ENCODE results near the gene E2F3.

Gene E2F3

DNA sequence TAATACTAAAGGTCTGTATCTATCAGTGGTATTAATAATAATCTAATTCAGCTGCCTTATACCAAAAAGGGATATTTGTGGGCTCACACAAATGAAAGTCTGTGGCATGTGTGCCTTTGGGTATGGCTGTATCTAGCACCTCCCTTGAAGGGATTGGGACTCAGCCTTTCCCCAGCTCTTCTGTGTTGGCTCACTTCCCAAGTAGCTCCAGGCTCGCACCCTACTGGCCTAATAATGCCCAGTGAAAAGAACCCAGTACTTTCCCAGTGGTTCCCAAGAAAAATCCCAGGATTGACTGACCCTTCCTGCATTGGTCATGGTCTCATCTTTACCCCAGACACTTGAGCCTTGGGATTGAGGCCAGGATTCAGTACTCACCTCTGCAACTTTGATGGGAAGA lies 71.8 kb downstream of the E2F3 start:
- TF ChIP-seq ZNF70 (CRISPR knock-in tag; IDR thresholded peaks at IDR 0.05) (no peak), TCF4 (CRISPR knock-in tag; IDR thresholded peaks at IDR 0.05; ENCODE audit: borderline replicate concordance) (no peak), ZNF8 (CRISPR knock-in tag; IDR thresholded peaks at IDR 0.05) (no peak), SNAI2 (CRISPR knock-in tag; IDR thresholded peaks at IDR 0.05) (no peak), ZC3H10 (CRISPR knock-in tag; IDR thresholded peaks at IDR 0.05) (no peak), OSR1 (CRISPR knock-in tag; IDR thresholded peaks at IDR 0.05) (no peak), RARB (CRISPR knock-in tag; IDR thresholded peaks at IDR 0.05) (no peak), ZFP30 (CRISPR knock-in tag; IDR thresholded peaks at IDR 0.05) (no peak), TOX (CRISPR knock-in tag; IDR thresholded peaks at IDR 0.05; ENCODE audit: borderline replicate concordance) (no peak), ZFP3 (CRISPR knock-in tag; IDR thresholded peaks at IDR 0.05) (no peak)
- TF ChIP-seq, protein P1, sequence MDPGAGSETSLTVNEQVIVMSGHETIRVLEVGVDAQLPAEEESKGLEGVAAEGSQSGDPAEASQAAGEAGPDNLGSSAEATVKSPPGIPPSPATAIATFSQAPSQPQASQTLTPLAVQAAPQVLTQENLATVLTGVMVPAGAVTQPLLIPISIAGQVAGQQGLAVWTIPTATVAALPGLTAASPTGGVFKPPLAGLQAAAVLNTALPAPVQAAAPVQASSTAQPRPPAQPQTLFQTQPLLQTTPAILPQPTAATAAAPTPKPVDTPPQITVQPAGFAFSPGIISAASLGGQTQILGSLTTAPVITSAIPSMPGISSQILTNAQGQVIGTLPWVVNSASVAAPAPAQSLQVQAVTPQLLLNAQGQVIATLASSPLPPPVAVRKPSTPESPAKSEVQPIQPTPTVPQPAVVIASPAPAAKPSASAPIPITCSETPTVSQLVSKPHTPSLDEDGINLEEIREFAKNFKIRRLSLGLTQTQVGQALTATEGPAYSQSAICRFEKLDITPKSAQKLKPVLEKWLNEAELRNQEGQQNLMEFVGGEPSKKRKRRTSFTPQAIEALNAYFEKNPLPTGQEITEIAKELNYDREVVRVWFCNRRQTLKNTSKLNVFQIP (CRISPR knock-in tag; IDR thresholded peaks at IDR 0.05; ENCODE audit: borderline replicate concordance, low read depth): no peak
- TF ChIP-seq, protein P2, sequence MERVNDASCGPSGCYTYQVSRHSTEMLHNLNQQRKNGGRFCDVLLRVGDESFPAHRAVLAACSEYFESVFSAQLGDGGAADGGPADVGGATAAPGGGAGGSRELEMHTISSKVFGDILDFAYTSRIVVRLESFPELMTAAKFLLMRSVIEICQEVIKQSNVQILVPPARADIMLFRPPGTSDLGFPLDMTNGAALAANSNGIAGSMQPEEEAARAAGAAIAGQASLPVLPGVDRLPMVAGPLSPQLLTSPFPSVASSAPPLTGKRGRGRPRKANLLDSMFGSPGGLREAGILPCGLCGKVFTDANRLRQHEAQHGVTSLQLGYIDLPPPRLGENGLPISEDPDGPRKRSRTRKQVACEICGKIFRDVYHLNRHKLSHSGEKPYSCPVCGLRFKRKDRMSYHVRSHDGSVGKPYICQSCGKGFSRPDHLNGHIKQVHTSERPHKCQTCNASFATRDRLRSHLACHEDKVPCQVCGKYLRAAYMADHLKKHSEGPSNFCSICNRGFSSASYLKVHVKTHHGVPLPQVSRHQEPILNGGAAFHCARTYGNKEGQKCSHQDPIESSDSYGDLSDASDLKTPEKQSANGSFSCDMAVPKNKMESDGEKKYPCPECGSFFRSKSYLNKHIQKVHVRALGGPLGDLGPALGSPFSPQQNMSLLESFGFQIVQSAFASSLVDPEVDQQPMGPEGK (CRISPR knock-in tag; IDR thresholded peaks at IDR 0.05; ENCODE audit: borderline replicate concordance): no peak
- ATAC-seq: no peak

DNA sequence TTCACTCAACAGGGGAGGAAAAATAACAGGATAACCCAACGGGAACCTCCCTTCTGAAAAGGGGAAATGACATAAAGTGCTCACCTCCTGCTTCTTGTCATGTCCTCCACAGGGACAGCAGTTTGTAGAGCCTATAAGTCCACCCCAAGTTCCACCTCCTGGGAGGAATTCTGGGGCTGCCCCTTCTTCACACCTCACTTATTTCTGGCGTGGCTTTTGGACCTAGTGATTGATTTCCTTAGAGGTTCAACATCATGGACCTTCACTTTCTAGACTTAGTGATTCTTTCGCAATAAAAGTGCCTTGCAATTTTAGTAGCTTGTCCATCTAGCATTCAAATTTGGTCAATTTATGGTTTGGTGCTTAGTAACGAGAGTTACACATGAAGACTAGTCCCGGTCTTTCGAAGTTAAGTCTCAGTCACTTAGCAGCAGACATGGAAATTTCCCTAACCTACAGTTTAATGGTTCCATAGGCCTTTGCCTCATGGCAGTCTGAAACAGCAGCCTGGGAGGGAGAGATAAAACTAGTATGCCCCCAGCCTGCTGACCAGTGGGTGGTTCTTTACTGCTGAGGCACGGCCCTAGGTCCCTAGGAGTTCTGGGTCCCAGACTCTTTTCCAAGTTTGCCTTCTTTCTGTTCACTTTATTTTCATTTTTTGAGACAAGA lies 73.3 kb downstream of the E2F3 start:
- TF ChIP-seq OSR1 (CRISPR knock-in tag; IDR thresholded peaks at IDR 0.05) (no peak), ZNF70 (CRISPR knock-in tag; IDR thresholded peaks at IDR 0.05) (no peak), RARB (CRISPR knock-in tag; IDR thresholded peaks at IDR 0.05) (no peak), PPARA (CRISPR knock-in tag; IDR thresholded peaks at IDR 0.05; ENCODE audit: borderline replicate concordance) (no peak), CSDC2 (CRISPR knock-in tag; IDR thresholded peaks at IDR 0.05) (no peak), ZC3H10 (CRISPR knock-in tag; IDR thresholded peaks at IDR 0.05) (no peak), ARNTL (CRISPR knock-in tag; IDR thresholded peaks at IDR 0.05; ENCODE audit: borderline replicate concordance, low read depth) (no peak), BACH2 (CRISPR knock-in tag; IDR thresholded peaks at IDR 0.05; ENCODE audit: borderline replicate concordance) (no peak), ISL1 (CRISPR knock-in tag; IDR thresholded peaks at IDR 0.05) (no peak), ZNF565 (CRISPR knock-in tag; conservative IDR thresholded peaks at IDR 0.05; ENCODE audit: low read depth) (no peak)
- TF ChIP-seq, protein P2 (CRISPR knock-in tag; IDR thresholded peaks at IDR 0.05; ENCODE audit: borderline replicate concordance): no peak
- TF ChIP-seq, protein P3, sequence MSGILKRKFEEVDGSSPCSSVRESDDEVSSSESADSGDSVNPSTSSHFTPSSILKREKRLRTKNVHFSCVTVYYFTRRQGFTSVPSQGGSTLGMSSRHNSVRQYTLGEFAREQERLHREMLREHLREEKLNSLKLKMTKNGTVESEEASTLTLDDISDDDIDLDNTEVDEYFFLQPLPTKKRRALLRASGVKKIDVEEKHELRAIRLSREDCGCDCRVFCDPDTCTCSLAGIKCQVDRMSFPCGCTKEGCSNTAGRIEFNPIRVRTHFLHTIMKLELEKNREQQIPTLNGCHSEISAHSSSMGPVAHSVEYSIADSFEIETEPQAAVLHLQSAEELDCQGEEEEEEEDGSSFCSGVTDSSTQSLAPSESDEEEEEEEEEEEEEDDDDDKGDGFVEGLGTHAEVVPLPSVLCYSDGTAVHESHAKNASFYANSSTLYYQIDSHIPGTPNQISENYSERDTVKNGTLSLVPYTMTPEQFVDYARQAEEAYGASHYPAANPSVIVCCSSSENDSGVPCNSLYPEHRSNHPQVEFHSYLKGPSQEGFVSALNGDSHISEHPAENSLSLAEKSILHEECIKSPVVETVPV (CRISPR knock-in tag; IDR thresholded peaks at IDR 0.05): no peak
- TF ChIP-seq, protein P1 (CRISPR knock-in tag; IDR thresholded peaks at IDR 0.05; ENCODE audit: borderline replicate concordance, low read depth): no peak
- ATAC-seq: no peak

DNA sequence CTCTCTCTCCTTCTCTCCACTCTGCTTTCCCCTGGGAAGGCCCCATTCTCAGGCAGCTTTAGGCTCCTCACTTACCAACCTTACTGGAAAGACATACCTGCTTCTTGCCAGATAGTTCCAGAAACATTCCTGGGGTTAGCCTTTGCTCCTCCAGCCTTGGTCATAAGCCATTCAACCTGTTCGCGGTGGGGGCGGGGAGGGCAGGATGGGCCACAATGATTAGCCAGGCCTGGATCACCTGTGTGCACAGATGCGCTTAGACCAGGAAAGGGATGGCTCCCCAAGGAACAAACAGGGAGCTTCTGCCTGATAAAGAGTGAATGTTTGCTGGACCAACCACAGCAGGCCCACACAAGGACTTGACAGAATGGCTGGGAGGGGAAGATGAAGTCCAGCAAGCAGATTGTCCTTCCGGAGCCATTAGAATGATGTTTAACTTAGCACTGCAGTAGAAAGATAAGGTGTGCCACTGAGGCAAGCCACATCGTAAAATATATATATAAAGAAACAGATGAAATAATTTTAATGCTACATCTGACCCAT lies 74.9 kb downstream of the E2F3 start:
- TF ChIP-seq ARNTL (CRISPR knock-in tag; IDR thresholded peaks at IDR 0.05; ENCODE audit: borderline replicate concordance, low read depth) (no peak), OSR1 (CRISPR knock-in tag; IDR thresholded peaks at IDR 0.05) (no peak), PPARA (CRISPR knock-in tag; IDR thresholded peaks at IDR 0.05; ENCODE audit: borderline replicate concordance) (no peak), TCF4 (CRISPR knock-in tag; IDR thresholded peaks at IDR 0.05; ENCODE audit: borderline replicate concordance) (no peak), ZNF8 (CRISPR knock-in tag; IDR thresholded peaks at IDR 0.05) (no peak), ZNF70 (CRISPR knock-in tag; IDR thresholded peaks at IDR 0.05) (no peak), ZC3H10 (CRISPR knock-in tag; IDR thresholded peaks at IDR 0.05) (no peak), GLIS3 (CRISPR knock-in tag; IDR thresholded peaks at IDR 0.05) (no peak)
- TF ChIP-seq, protein P3 (CRISPR knock-in tag; IDR thresholded peaks at IDR 0.05): no peak

More for the DNA sequence above, 74.9 kb downstream of the E2F3 start:
- no peak for ATAC-seq
